Measurements from ENCODE around the gene CLIP3.

CLIP3 gene

GRCh38 chr19:36009633-36010379 is 22.9 kb downstream of the CLIP3 start:
- no peak for DNase-seq (ENCODE audit: extremely low read depth in 1 of 2, low read depth in 1 of 2)

GRCh38 chr19:36009220-36009619 is 23.5 kb downstream of the CLIP3 start:
- DNase-seq (ENCODE audit: extremely low read depth in 1 of 2, low read depth in 1 of 2) = no peak

- DNase-seq (ENCODE audit: extremely low read depth in 1 of 2, low read depth in 1 of 2) = no peak
Observed at GRCh38 chr19:36008336-36008978, 24.2 kb downstream of the CLIP3 start, which contains the start of gene SYNE4. Gene SYNE4, minus strand, starts transcription at chr19:36008813. Its CDS starts 132 bp downstream, at chr19:36008681.

GRCh38 chr19:36006955-36007354 is 25.7 kb downstream of the CLIP3 start:
- no peak for DNase-seq (ENCODE audit: extremely low read depth in 1 of 2, low read depth in 1 of 2)

GRCh38 chr19:36003284-36003683 is 29.4 kb downstream of the CLIP3 start:
- no peak for DNase-seq (ENCODE audit: extremely low read depth in 1 of 2, low read depth in 1 of 2)

GRCh38 chr19:36001605-36002004 is 31.1 kb downstream of the CLIP3 start:
- no peak for DNase-seq (ENCODE audit: extremely low read depth in 1 of 2, low read depth in 1 of 2)

GRCh38 chr19:35996777-35997176 is 35.9 kb downstream of the CLIP3 start:
- DNase-seq (ENCODE audit: extremely low read depth in 1 of 2, low read depth in 1 of 2) = no peak

GRCh38 chr19:35995048-35995993 is 37.4 kb downstream of the CLIP3 start, which contains the start of gene SDHAF1:
Gene SDHAF1, plus strand, starts transcription at chr19:35995188. Its CDS starts 87 bp downstream, at chr19:35995275.
- peak; percentile 78 to 87 for DNase-seq (ENCODE audit: extremely low read depth in 1 of 2, low read depth in 1 of 2)

- DNase-seq (ENCODE audit: extremely low read depth in 1 of 2, low read depth in 1 of 2) = no peak
Observed at GRCh38 chr19:35993923-35994598, 38.6 kb downstream of the CLIP3 start.

- no peak for DNase-seq (ENCODE audit: extremely low read depth in 1 of 2, low read depth in 1 of 2)
Observed at GRCh38 chr19:35992907-35993765, 39.5 kb downstream of the CLIP3 start.

- no peak for DNase-seq (ENCODE audit: extremely low read depth in 1 of 2, low read depth in 1 of 2)
Observed at GRCh38 chr19:35991731-35992450, 40.8 kb downstream of the CLIP3 start.

- no peak for DNase-seq (ENCODE audit: extremely low read depth in 1 of 2, low read depth in 1 of 2)
Observed at GRCh38 chr19:35990771-35991730, 41.6 kb downstream of the CLIP3 start.

- no peak for DNase-seq (ENCODE audit: extremely low read depth in 1 of 2, low read depth in 1 of 2)
Observed at GRCh38 chr19:35990156-35990555, 42.5 kb downstream of the CLIP3 start.

- DNase-seq (ENCODE audit: extremely low read depth in 1 of 2, low read depth in 1 of 2) = no peak
Observed at GRCh38 chr19:35988824-35989223, 43.8 kb downstream of the CLIP3 start.

GRCh38 chr19:35987571-35987896 is 45.1 kb downstream of the CLIP3 start:
- no peak for DNase-seq (ENCODE audit: extremely low read depth in 1 of 2, low read depth in 1 of 2)

- DNase-seq (ENCODE audit: extremely low read depth in 1 of 2, low read depth in 1 of 2) = no peak
Observed at GRCh38 chr19:35986664-35987570, 45.8 kb downstream of the CLIP3 start.

GRCh38 chr19:35986111-35986510 is 46.6 kb downstream of the CLIP3 start:
- no peak for DNase-seq (ENCODE audit: extremely low read depth in 1 of 2, low read depth in 1 of 2)
